Fibroblast of mammary gland (primary cell): ENCODE results near the gene NR2F1-AS1.
A peak's percentile ranks its signal among the peaks of the same experiment; 100 is the strongest.
"Not testable (repeated sequence)": the region's sequence is repeated elsewhere in the genome, so short reads cannot be mapped to it uniquely, and the experiment has no call there.

Experiments used
- DNase-seq: peaks from one replicate; pipeline ENCODE4 v3.0.0-alpha.2; 2010; ENCODE audit warnings: low read depth
- H3K4me3 ChIP-seq: 2 replicates; pipeline ENCODE4 v1.5.1; 2011; ENCODE audit warnings: low read depth, mild to moderate bottlenecking, low read length, moderate library complexity; ENCODE audit not compliant: control insufficient read depth
- TF ChIP-seq, protein P1 (sequence below): conservative IDR thresholded peaks from 2 replicates; pipeline ENCODE4 v1.5.1; 2011; ENCODE audit warnings: low read depth, low read length, inconsistent platforms; ENCODE audit not compliant: control insufficient read depth, insufficient read depth

The NR2F1-AS1 gene

GRCh38 chr5:93399675-93400074 lies 181.3 kb downstream of the NR2F1-AS1 start:
- H3K4me3 ChIP-seq: no peak overlapping the region
- DNase-seq: no peak
- TF ChIP-seq, protein P1, sequence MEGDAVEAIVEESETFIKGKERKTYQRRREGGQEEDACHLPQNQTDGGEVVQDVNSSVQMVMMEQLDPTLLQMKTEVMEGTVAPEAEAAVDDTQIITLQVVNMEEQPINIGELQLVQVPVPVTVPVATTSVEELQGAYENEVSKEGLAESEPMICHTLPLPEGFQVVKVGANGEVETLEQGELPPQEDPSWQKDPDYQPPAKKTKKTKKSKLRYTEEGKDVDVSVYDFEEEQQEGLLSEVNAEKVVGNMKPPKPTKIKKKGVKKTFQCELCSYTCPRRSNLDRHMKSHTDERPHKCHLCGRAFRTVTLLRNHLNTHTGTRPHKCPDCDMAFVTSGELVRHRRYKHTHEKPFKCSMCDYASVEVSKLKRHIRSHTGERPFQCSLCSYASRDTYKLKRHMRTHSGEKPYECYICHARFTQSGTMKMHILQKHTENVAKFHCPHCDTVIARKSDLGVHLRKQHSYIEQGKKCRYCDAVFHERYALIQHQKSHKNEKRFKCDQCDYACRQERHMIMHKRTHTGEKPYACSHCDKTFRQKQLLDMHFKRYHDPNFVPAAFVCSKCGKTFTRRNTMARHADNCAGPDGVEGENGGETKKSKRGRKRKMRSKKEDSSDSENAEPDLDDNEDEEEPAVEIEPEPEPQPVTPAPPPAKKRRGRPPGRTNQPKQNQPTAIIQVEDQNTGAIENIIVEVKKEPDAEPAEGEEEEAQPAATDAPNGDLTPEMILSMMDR: no peak

GRCh38 chr5:93395971-93396379 lies 185.0 kb downstream of the NR2F1-AS1 start:
- TF ChIP-seq, protein P1: no peak
- DNase-seq: no peak
- H3K4me3 ChIP-seq: no peak overlapping the region

- H3K4me3 ChIP-seq: no peak overlapping the region
- no peak for DNase-seq
- TF ChIP-seq, protein P1: no peak
Observed at GRCh38 chr5:93395010-93395409, 186.0 kb downstream of the NR2F1-AS1 start.

- DNase-seq: no peak
- H3K4me3 ChIP-seq: no peak overlapping the region
- TF ChIP-seq, protein P1: no peak
Observed at GRCh38 chr5:93394301-93394700, 186.7 kb downstream of the NR2F1-AS1 start.

GRCh38 chr5:93391169-93391568 lies 189.8 kb downstream of the NR2F1-AS1 start:
- H3K4me3 ChIP-seq, DNase-seq: not testable (repeated sequence)

GRCh38 chr5:93385655-93386054 lies 195.4 kb downstream of the NR2F1-AS1 start:
- TF ChIP-seq, protein P1: no peak
- DNase-seq: peak; percentile 43
- no peak overlapping the region for H3K4me3 ChIP-seq

DNA sequence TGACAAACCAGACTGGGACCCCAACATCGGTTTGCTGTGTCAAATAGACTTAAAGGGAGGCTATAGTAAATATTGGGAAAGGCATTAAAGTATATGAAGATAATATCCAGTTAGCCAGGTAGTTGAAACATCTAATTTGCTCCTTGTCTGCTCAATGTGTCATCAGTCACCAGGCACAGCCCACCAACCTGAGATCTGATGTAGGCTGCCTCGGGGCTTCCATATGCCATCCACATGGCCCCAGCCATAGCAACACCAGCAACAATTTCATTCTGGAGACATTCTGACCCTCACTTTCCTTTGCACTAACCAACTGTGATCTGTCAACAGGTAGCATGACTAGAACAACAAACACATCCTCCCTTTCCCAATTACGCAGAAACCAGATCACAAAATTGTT lies 196.0 kb downstream of the NR2F1-AS1 start:
- TF ChIP-seq, protein P1: no peak
- H3K4me3 ChIP-seq: no peak overlapping the region
- DNase-seq: no peak
